ENCODE data around the gene PRDM16. TPM values are rescaled to one million over a fixed set of nuclear protein-coding genes. Genes with fewer than 3 reads are reported as not detected.

Gene PRDM16
- total RNA-seq, 1 experiment from 2014 or later = 0.17 TPM

DNA sequence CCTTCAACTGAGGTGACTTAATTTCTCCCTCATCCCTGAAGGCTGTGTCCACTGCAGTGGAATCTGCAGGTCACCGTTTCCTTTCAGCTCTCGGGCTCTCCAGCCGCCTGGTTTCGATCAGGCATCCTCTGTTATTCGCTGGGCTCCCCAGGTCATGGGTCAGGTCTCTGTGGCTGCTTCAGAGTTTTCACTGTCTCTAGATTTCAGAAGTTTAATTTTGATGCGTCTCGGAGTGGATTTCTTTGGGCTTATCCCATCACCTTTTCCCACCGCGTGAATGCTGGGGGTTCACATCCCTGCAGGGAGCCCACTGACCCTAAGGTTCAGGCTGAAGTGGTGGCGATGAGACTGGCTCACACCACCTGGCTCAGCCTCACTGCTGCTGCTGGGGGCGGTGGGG lies 44.4 kb upstream of the PRDM16 start:
- Mint-ChIP-seq H3K4me3 (no peak overlapping the region), H3K36me3 (ENCODE audit: insufficient read depth in 1 of 3, low read depth in 3 of 3) (peaks cover 0 to 18% (median 0%) of the 10 kb centered on the region in 3 experiments; a peak in 2 of 7 replicates), H3K27me3 (ENCODE audit: low read depth) (peaks cover 2% of the 10 kb centered on the region), H3K9me3 (peaks cover 0 to 25% of the 10 kb centered on the region in 2 experiments; a peak in 2 of 5 replicates), H3K4me1 (peaks cover 0 to 10% of the 10 kb centered on the region in 2 experiments; a peak in 2 of 4 replicates), H3K27ac (no peak overlapping the region; a peak in 1 of 7 replicates)
- no peak overlapping the region for H2AFZ ChIP-seq (ENCODE audit: low read length)
- DNase-seq = peak; percentile 8
- no peaks in the 10 kb centered on the region for H3K23me2 ChIP-seq (ENCODE audit: insufficient read length, low read depth, low read length, poor library complexity, severe bottlenecking)
- no peak overlapping the region for H3K9ac ChIP-seq (ENCODE audit: extremely low read depth, insufficient read length, low read length)
- H3K79me2 ChIP-seq (ENCODE audit: insufficient read depth, low read length) = no peaks in the 10 kb centered on the region
- TF ChIP-seq CTCF (conservative IDR thresholded peaks at IDR 0.05) = no peak
- H3K56ac ChIP-seq (ENCODE audit: insufficient read length, low read depth, low read length) = no peak overlapping the region
- no peak overlapping the region for H4K91ac ChIP-seq (ENCODE audit: insufficient read length, low read depth, low read length)
- H3K27ac ChIP-seq (ENCODE audit: insufficient read length, low read depth, low read length) = no peak overlapping the region
- H3K4ac ChIP-seq (ENCODE audit: low read depth, low read length) = no peak overlapping the region
- H3K9me3 ChIP-seq (ENCODE audit: control insufficient read depth, low read depth, low read length) = peaks cover 24% of the 10 kb centered on the region
- H4K20me1 ChIP-seq (ENCODE audit: control insufficient read depth, insufficient read depth, insufficient read length) = no peaks in the 10 kb centered on the region
- no peak overlapping the region for H3K14ac ChIP-seq (ENCODE audit: insufficient read depth, low read length)
- no peak overlapping the region for H4K8ac ChIP-seq (replicated peaks; ENCODE audit: insufficient read length, low read depth, low read length)
- H2AK5ac ChIP-seq (ENCODE audit: insufficient read length, low read length) = no peak overlapping the region
- H2BK15ac ChIP-seq (ENCODE audit: low read depth, low read length) = no peak overlapping the region
- no peaks in the 10 kb centered on the region for H3K79me1 ChIP-seq (ENCODE audit: insufficient read depth, low read depth, low read length, poor library complexity, severe bottlenecking)
- no peak overlapping the region for H2BK12ac ChIP-seq (ENCODE audit: insufficient read length, low read depth, low read length)
- H3T11ph ChIP-seq (ENCODE audit: low read length) = no peak overlapping the region
- no CpG with 5 or more reads among the region's 11 CpGs for WGBS (ENCODE audit: extremely low coverage, insufficient read length, low lambda C conversion rate)
- H3K27me3 ChIP-seq (ENCODE audit: insufficient read depth, low read length) = no peaks in the 10 kb centered on the region
- H2BK5ac ChIP-seq (ENCODE audit: insufficient read length, low read length) = no peak overlapping the region
- no peak overlapping the region for H3K23ac ChIP-seq (ENCODE audit: insufficient read length, low read depth, low read length)
- no peak overlapping the region for H3K4me2 ChIP-seq (ENCODE audit: insufficient read depth, insufficient read length, low read length)
- H4K5ac ChIP-seq (ENCODE audit: insufficient read length, low read depth, low read length) = no peak overlapping the region
- H3K4me1 ChIP-seq (ENCODE audit: insufficient read depth, low read length) = no peaks in the 10 kb centered on the region
- H2BK20ac ChIP-seq (ENCODE audit: low read depth, low read length, poor library complexity, severe bottlenecking) = no peak overlapping the region
- H2BK120ac ChIP-seq (ENCODE audit: low read depth, low read length, poor library complexity, severe bottlenecking) = no peak overlapping the region
- no peak overlapping the region for H3K18ac ChIP-seq (ENCODE audit: insufficient read length, low read depth, low read length)

All from H9 (cell line).